ENCODE measurements around the gene CYP46A1. TPM values are rescaled to one million over a fixed set of nuclear protein-coding genes. Genes with fewer than 3 reads are reported as not detected.
A peak's percentile ranks its signal among the peaks of the same experiment; 100 is the strongest.

The CYP46A1 gene
- total RNA-seq, 1 experiment from 2014 or later = 0.30 TPM

- ChIA-PET POLR2A (interaction anchor here (0.5 to 0.9 kb wide), 2 partner anchors 9 to 87 kb away, joined by 3 read pairs; no protein-coding TSS in a partner anchor), CTCF (interaction anchor here (1.1 kb wide), 1 partner anchor 11 kb away, joined by 3 read pairs; no protein-coding TSS in a partner anchor)
- no peaks in the 10 kb centered on the region for H3K36me3 Mint-ChIP-seq (ENCODE audit: insufficient read depth, unreplicated experiment)
- no peaks in the 10 kb centered on the region for H3K9me3 Mint-ChIP-seq (ENCODE audit: unreplicated experiment)
- intact Hi-C loops (cut with micrococcal nuclease) = no loop called here
- H3K27ac Mint-ChIP-seq (ENCODE audit: low read depth, unreplicated experiment) = no peak overlapping the region
- no peaks in the 10 kb centered on the region for H3K27me3 Mint-ChIP-seq (ENCODE audit: insufficient read depth, unreplicated experiment)
- H3K4me3 Mint-ChIP-seq (ENCODE audit: unreplicated experiment) = no peak overlapping the region
- H3K4me1 Mint-ChIP-seq (ENCODE audit: insufficient read depth, unreplicated experiment) = peaks cover 6% of the 10 kb centered on the region
- TF ChIP-seq CTCF (IDR thresholded peaks at IDR 0.05; ENCODE audit: unreplicated experiment) = no peak
- DNase-seq (ENCODE audit: unreplicated experiment) = peak; percentile 54
- no TSS peak for BruUV-seq (replicated peaks)
Measured at GRCh38 chr14:99676657-99677056, 7.4 kb upstream of the CYP46A1 start.

- no peaks in the 10 kb centered on the region for H3K36me3 Mint-ChIP-seq (ENCODE audit: insufficient read depth, unreplicated experiment)
- no peaks in the 10 kb centered on the region for H3K9me3 Mint-ChIP-seq (ENCODE audit: unreplicated experiment)
- BruUV-seq (replicated peaks) = no TSS peak
- intact Hi-C loops (cut with micrococcal nuclease) = no loop called here
- H3K4me3 Mint-ChIP-seq (ENCODE audit: unreplicated experiment) = no peak overlapping the region
- H3K27ac Mint-ChIP-seq (ENCODE audit: low read depth, unreplicated experiment) = no peak overlapping the region
- peak; percentile 55 for DNase-seq (ENCODE audit: unreplicated experiment)
- ChIA-PET POLR2A (interaction anchor here (0.5 kb wide), 1 partner anchor 88 kb away, joined by 3 read pairs; no protein-coding TSS in a partner anchor), CTCF (interaction anchor here (1.1 to 5.5 kb wide), 3 partner anchors 12 to 209 kb away, joined by 3 to 75 read pairs (median 3); no protein-coding TSS in a partner anchor)
- TF ChIP-seq CTCF (IDR thresholded peaks at IDR 0.05; ENCODE audit: unreplicated experiment) = no peak
- no peaks in the 10 kb centered on the region for H3K27me3 Mint-ChIP-seq (ENCODE audit: insufficient read depth, unreplicated experiment)
- peaks cover 7% of the 10 kb centered on the region for H3K4me1 Mint-ChIP-seq (ENCODE audit: insufficient read depth, unreplicated experiment)
Measured at GRCh38 chr14:99677231-99678140, 6.6 kb upstream of the CYP46A1 start.

GRCh38 chr14:99678198-99678597 lies 5.9 kb upstream of the CYP46A1 start:
- Mint-ChIP-seq H3K27ac (ENCODE audit: low read depth, unreplicated experiment) (no peak overlapping the region), H3K27me3 (ENCODE audit: insufficient read depth, unreplicated experiment) (no peaks in the 10 kb centered on the region), H3K9me3 (ENCODE audit: unreplicated experiment) (no peaks in the 10 kb centered on the region), H3K4me1 (ENCODE audit: insufficient read depth, unreplicated experiment) (peaks cover 12% of the 10 kb centered on the region), H3K4me3 (ENCODE audit: unreplicated experiment) (no peak overlapping the region), H3K36me3 (ENCODE audit: insufficient read depth, unreplicated experiment) (no peaks in the 10 kb centered on the region)
- TF ChIP-seq CTCF (IDR thresholded peaks at IDR 0.05; ENCODE audit: unreplicated experiment) = no peak
- ChIA-PET CTCF (interaction anchor here (1.5 to 5.5 kb wide), 2 partner anchors 50 to 208 kb away, joined by 3 to 75 read pairs; no protein-coding TSS in a partner anchor), POLR2A (no interaction called here)
- no TSS peak for BruUV-seq (replicated peaks)
- DNase-seq (ENCODE audit: unreplicated experiment) = no peak
- intact Hi-C loops (cut with micrococcal nuclease) = no loop called here

- DNase-seq (ENCODE audit: unreplicated experiment) = no peak
- Mint-ChIP-seq H3K27ac (ENCODE audit: low read depth, unreplicated experiment) (no peak overlapping the region), H3K36me3 (ENCODE audit: insufficient read depth, unreplicated experiment) (no peaks in the 10 kb centered on the region), H3K4me1 (ENCODE audit: insufficient read depth, unreplicated experiment) (peaks cover 12% of the 10 kb centered on the region), H3K9me3 (ENCODE audit: unreplicated experiment) (no peaks in the 10 kb centered on the region), H3K4me3 (ENCODE audit: unreplicated experiment) (no peak overlapping the region), H3K27me3 (ENCODE audit: insufficient read depth, unreplicated experiment) (no peaks in the 10 kb centered on the region)
- intact Hi-C loops (cut with micrococcal nuclease) = no loop called here
- TF ChIP-seq CTCF (IDR thresholded peaks at IDR 0.05; ENCODE audit: unreplicated experiment) = no peak
- no TSS peak for BruUV-seq (replicated peaks)
- CTCF ChIA-PET = interaction anchor here (0.8 to 5.5 kb wide), 3 partner anchors 10 to 216 kb away, joined by 3 to 75 read pairs (median 4); no protein-coding TSS in a partner anchor
- POLR2A ChIA-PET = interaction anchor here (1.0 kb wide), 1 partner anchor 217 kb away, joined by 3 read pairs; no protein-coding TSS in a partner anchor
Measured at GRCh38 chr14:99679111-99679510, 5.0 kb upstream of the CYP46A1 start.

All from MCF 10A (cell line).